ENCODE measurements around the gene ABLIM2. TPM values are rescaled to one million over a fixed set of nuclear protein-coding genes. Genes with fewer than 3 reads are reported as not detected.

The ABLIM2 gene
- total and polyA plus RNA-seq, 10 of the 15 experiments (the other 5 are each of a cell fraction or from before 2014, with no cell fraction given) = 0.03 to 0.15 (median 0.05) TPM; not detected in 7

GRCh38 chr4:8171984-8172924 is 13.6 kb upstream of the ABLIM2 start (continued):
- TF ChIP-seq, protein P1, sequence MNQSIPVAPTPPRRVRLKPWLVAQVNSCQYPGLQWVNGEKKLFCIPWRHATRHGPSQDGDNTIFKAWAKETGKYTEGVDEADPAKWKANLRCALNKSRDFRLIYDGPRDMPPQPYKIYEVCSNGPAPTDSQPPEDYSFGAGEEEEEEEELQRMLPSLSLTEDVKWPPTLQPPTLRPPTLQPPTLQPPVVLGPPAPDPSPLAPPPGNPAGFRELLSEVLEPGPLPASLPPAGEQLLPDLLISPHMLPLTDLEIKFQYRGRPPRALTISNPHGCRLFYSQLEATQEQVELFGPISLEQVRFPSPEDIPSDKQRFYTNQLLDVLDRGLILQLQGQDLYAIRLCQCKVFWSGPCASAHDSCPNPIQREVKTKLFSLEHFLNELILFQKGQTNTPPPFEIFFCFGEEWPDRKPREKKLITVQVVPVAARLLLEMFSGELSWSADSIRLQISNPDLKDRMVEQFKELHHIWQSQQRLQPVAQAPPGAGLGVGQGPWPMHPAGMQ (IDR thresholded peaks at IDR 0.05; ENCODE audit: borderline replicate concordance) = 0 out of 2 replicates have a peak, but pooled peaks have one; percentile 33
- TF ChIP-seq KAT2A (conservative IDR thresholded peaks at IDR 0.05; ENCODE audit: control insufficient read depth, low read depth, low read length) (no peak), HDAC2 (IDR thresholded peaks at IDR 0.05) (no peak), CHD2 (IDR thresholded peaks at IDR 0.05; ENCODE audit: borderline replicate concordance, low read depth, low read length) (no peak), PML (IDR thresholded peaks at IDR 0.05; ENCODE audit: low read length) (no peak), SRF (IDR thresholded peaks at IDR 0.05; ENCODE audit: low read depth in 2 of 2, low read length in 2 of 2) (no peak), FOXK2 (IDR thresholded peaks at IDR 0.05) (no peak), PAX5 (IDR thresholded peaks at IDR 0.05; ENCODE audit: borderline replicate concordance, low read depth, low read length) (peak; percentile 78; the same call in 1 of the 2 replicates), TAF1 (IDR thresholded peaks at IDR 0.05; ENCODE audit: borderline replicate concordance, low read depth, low read length) (no peak), IKZF2 (IDR thresholded peaks at IDR 0.05) (peak; percentile 33 to 71; a peak in 1 of 4 replicates), PAX8 (IDR thresholded peaks at IDR 0.05) (no peak), STAT3 (IDR thresholded peaks at IDR 0.05; ENCODE audit: low read depth, low read length) (no peak), YY1 (IDR thresholded peaks at IDR 0.05; ENCODE audit: low read depth, low read length) (peak; percentile 55; the same call in 1 of the 2 replicates), SMC3 (IDR thresholded peaks at IDR 0.05; ENCODE audit: borderline replicate concordance, low read length) (no peak), ZSCAN29 (IDR thresholded peaks at IDR 0.05) (no peak), ELK1 (IDR thresholded peaks at IDR 0.05; ENCODE audit: low read depth, low read length) (no peak), CHD4 (IDR thresholded peaks at IDR 0.05) (no peak), CREM (IDR thresholded peaks at IDR 0.05; ENCODE audit: low read depth) (peak; percentile 67), NR2C1 (IDR thresholded peaks at IDR 0.05) (no peak), ZNF384 (IDR thresholded peaks at IDR 0.05; ENCODE audit: borderline replicate concordance, low read depth, low read length) (no peak)
- TF ChIP-seq, protein P2, sequence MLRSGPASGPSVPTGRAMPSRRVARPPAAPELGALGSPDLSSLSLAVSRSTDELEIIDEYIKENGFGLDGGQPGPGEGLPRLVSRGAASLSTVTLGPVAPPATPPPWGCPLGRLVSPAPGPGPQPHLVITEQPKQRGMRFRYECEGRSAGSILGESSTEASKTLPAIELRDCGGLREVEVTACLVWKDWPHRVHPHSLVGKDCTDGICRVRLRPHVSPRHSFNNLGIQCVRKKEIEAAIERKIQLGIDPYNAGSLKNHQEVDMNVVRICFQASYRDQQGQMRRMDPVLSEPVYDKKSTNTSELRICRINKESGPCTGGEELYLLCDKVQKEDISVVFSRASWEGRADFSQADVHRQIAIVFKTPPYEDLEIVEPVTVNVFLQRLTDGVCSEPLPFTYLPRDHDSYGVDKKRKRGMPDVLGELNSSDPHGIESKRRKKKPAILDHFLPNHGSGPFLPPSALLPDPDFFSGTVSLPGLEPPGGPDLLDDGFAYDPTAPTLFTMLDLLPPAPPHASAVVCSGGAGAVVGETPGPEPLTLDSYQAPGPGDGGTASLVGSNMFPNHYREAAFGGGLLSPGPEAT (IDR thresholded peaks at IDR 0.05; ENCODE audit: low read depth) = 0 out of 2 replicates have a peak, but pooled peaks have one; percentile 55
- TF ChIP-seq, protein P3, sequence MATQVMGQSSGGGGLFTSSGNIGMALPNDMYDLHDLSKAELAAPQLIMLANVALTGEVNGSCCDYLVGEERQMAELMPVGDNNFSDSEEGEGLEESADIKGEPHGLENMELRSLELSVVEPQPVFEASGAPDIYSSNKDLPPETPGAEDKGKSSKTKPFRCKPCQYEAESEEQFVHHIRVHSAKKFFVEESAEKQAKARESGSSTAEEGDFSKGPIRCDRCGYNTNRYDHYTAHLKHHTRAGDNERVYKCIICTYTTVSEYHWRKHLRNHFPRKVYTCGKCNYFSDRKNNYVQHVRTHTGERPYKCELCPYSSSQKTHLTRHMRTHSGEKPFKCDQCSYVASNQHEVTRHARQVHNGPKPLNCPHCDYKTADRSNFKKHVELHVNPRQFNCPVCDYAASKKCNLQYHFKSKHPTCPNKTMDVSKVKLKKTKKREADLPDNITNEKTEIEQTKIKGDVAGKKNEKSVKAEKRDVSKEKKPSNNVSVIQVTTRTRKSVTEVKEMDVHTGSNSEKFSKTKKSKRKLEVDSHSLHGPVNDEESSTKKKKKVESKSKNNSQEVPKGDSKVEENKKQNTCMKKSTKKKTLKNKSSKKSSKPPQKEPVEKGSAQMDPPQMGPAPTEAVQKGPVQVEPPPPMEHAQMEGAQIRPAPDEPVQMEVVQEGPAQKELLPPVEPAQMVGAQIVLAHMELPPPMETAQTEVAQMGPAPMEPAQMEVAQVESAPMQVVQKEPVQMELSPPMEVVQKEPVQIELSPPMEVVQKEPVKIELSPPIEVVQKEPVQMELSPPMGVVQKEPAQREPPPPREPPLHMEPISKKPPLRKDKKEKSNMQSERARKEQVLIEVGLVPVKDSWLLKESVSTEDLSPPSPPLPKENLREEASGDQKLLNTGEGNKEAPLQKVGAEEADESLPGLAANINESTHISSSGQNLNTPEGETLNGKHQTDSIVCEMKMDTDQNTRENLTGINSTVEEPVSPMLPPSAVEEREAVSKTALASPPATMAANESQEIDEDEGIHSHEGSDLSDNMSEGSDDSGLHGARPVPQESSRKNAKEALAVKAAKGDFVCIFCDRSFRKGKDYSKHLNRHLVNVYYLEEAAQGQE (IDR thresholded peaks at IDR 0.05; ENCODE audit: low read depth, low read length) = no peak
